HL-60/S4 treated with phorbol 12-myristate 13-acetate at 8.2 ng/mL for 4 days and 3 days (cell line): ENCODE results near the gene HEATR5B.
"Not testable (repeated sequence)": the region's sequence is repeated elsewhere in the genome, so short reads cannot be mapped to it uniquely, and the experiment has no call there.

Experiments
- in situ Hi-C: fragments of 300-500 bp; cut with MboI; formaldehyde crosslinking; loops from 2 replicates; pipeline ENCODE4 v1.15.0; 2022; ENCODE audit warnings: low sequenced_read_pairs

Gene HEATR5B

GRCh38 chr2:36988008-36988407 is 96.2 kb downstream of the HEATR5B start:
- in situ Hi-C loops: no loop called here

GRCh38 chr2:36982467-36982866 is 101.7 kb downstream of the HEATR5B start:
- in situ Hi-C loops: no loop called here

- in situ Hi-C loops: no loop called here
Measured at GRCh38 chr2:36981911-36982310, 102.3 kb downstream of the HEATR5B start.

- in situ Hi-C loops: not testable (repeated sequence)
Measured at GRCh38 chr2:36979007-36979406, 105.2 kb downstream of the HEATR5B start.

GRCh38 chr2:36976065-36976464 is 108.1 kb downstream of the HEATR5B start:
- in situ Hi-C loops: no loop called here

- in situ Hi-C loops: no loop called here
Measured at GRCh38 chr2:36975306-36975705, 108.9 kb downstream of the HEATR5B start.

GRCh38 chr2:36973320-36973719 is 110.9 kb downstream of the HEATR5B start:
- in situ Hi-C loops: no loop called here

GRCh38 chr2:36971990-36972389 is 112.2 kb downstream of the HEATR5B start:
- in situ Hi-C loops: no loop called here

- in situ Hi-C loops: no loop called here
Measured at GRCh38 chr2:36967236-36967876, 116.8 kb downstream of the HEATR5B start.

- in situ Hi-C loops: no loop called here
Measured at GRCh38 chr2:36966370-36967235, 117.6 kb downstream of the HEATR5B start, which contains the start of gene STRN. STRN (minus strand) TSS chr2:36966536; CDS start chr2:36966463, 73 bp downstream.

- in situ Hi-C loops: no loop called here
Measured at GRCh38 chr2:36965751-36966369, 118.3 kb downstream of the HEATR5B start.

- in situ Hi-C loops: no loop called here
Measured at GRCh38 chr2:36965206-36965605, 119.0 kb downstream of the HEATR5B start.

GRCh38 chr2:36964496-36965058 is 119.6 kb downstream of the HEATR5B start:
- in situ Hi-C loops: no loop called here

- in situ Hi-C loops: no loop called here
Measured at GRCh38 chr2:36963734-36964133, 120.4 kb downstream of the HEATR5B start.

- in situ Hi-C loops: no loop called here
Measured at GRCh38 chr2:36963106-36963505, 121.1 kb downstream of the HEATR5B start.

- in situ Hi-C loops: no loop called here
Measured at GRCh38 chr2:36960773-36961172, 123.4 kb downstream of the HEATR5B start.

- in situ Hi-C loops: no loop called here
Measured at GRCh38 chr2:36960005-36960675, 124.0 kb downstream of the HEATR5B start.

GRCh38 chr2:36954977-36955607 is 129.1 kb downstream of the HEATR5B start:
- in situ Hi-C loops: no loop called here

- in situ Hi-C loops: no loop called here
Measured at GRCh38 chr2:36952748-36953197, 131.4 kb downstream of the HEATR5B start.

GRCh38 chr2:36951574-36951973 is 132.6 kb downstream of the HEATR5B start:
- in situ Hi-C loops: no loop called here
